NB4 (cell line): ENCODE measurements around the gene HECTD4.

Experiments
- MYC ChIP-seq: IDR thresholded peaks from 2 replicates; pipeline ENCODE4 v1.6.1; 2011; ENCODE audit warnings: low read depth, low read length
- POLR2A ChIP-seq: IDR thresholded peaks from 2 replicates; pipeline ENCODE4 v1.6.1; 2011; ENCODE audit warnings: mild to moderate bottlenecking; ENCODE audit not compliant: insufficient read length; ENCODE audit errors: extremely low read depth
- TF ChIP-seq, protein P1 (sequence below): IDR thresholded peaks from one replicate; pipeline ENCODE4 v1.5.1; 2012; ENCODE audit warnings: low read depth, low read length
- TF ChIP-seq, protein P2 (sequence below): IDR thresholded peaks from 2 replicates; pipeline ENCODE4 v1.6.1; 2011; ENCODE audit warnings: low read depth, low read length

- TF ChIP-seq, protein P1, sequence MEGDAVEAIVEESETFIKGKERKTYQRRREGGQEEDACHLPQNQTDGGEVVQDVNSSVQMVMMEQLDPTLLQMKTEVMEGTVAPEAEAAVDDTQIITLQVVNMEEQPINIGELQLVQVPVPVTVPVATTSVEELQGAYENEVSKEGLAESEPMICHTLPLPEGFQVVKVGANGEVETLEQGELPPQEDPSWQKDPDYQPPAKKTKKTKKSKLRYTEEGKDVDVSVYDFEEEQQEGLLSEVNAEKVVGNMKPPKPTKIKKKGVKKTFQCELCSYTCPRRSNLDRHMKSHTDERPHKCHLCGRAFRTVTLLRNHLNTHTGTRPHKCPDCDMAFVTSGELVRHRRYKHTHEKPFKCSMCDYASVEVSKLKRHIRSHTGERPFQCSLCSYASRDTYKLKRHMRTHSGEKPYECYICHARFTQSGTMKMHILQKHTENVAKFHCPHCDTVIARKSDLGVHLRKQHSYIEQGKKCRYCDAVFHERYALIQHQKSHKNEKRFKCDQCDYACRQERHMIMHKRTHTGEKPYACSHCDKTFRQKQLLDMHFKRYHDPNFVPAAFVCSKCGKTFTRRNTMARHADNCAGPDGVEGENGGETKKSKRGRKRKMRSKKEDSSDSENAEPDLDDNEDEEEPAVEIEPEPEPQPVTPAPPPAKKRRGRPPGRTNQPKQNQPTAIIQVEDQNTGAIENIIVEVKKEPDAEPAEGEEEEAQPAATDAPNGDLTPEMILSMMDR = no peak
- TF ChIP-seq, protein P2, sequence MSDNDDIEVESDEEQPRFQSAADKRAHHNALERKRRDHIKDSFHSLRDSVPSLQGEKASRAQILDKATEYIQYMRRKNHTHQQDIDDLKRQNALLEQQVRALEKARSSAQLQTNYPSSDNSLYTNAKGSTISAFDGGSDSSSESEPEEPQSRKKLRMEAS = no peak
- no peak for TF ChIP-seq POLR2A
- no peak for TF ChIP-seq MYC
Observed at GRCh38 chr12:112353393-112353792, 28.8 kb downstream of the HECTD4 start.
